Measurements from ENCODE around the gene ERVW-1.
"Not testable (repeated sequence)": the region's sequence is repeated elsewhere in the genome, so short reads cannot be mapped to it uniquely, and the experiment has no call there.

ERVW-1 gene

DNA sequence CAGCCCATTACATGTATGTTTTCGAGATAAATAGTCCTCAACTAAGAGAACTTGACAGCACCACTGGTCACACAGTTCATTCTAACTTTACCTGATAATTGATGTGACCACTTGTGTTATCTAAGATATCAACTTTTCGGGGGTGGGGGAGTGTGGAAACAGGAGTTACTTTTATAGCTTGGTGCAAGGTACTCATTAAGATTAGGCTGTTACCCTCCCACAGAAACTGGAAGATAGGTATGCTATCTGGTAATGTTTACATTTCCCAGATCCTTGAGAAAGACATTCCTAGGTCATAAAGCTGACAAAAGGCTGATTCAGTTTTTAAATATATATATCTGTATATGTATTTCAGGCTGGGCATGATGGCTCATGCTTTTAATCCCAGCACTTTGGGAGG, 11.1 kb downstream of the ERVW-1 start:
- no peak for DNase-seq

DNA sequence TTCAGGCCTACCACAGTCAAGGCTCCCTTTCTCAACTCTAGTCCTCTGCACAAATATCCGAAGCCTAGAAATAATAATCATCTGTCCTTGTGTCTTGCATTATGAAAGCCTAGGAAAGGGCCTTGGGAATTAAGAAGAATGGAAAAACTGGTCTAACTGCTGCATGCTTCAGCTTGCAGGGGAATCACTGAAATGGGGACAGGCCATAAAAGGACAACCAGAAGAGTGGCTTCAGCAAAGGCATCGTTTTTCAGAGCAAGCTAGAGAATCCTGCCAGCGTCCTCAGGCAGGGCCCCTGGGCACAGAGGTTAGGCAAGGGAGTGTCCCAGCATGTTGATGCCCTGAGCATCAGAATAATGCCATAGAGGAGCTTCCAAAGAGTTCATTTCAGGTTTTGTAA, 13.2 kb downstream of the ERVW-1 start:
- no peak for DNase-seq

DNA sequence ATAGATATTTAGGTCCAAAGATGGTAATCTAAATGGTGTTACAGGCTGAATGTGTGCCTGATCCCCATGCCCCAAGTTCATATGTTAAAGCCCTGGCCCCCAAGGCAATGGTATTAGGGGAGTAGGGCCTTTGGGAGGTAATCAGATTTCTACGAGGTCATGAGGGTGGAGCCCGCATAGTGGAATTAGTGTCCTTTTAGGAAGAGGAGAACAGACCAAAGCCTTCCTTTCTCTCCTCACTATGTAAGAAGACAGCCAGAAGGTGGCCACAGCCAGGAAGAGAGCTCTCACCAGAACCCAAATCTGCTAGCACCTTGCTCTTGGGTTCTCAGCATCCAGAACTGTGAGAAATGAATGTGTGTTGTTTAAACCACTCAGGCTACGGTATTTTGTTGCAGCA, 15.2 kb downstream of the ERVW-1 start:
- DNase-seq, result no peak

DNA sequence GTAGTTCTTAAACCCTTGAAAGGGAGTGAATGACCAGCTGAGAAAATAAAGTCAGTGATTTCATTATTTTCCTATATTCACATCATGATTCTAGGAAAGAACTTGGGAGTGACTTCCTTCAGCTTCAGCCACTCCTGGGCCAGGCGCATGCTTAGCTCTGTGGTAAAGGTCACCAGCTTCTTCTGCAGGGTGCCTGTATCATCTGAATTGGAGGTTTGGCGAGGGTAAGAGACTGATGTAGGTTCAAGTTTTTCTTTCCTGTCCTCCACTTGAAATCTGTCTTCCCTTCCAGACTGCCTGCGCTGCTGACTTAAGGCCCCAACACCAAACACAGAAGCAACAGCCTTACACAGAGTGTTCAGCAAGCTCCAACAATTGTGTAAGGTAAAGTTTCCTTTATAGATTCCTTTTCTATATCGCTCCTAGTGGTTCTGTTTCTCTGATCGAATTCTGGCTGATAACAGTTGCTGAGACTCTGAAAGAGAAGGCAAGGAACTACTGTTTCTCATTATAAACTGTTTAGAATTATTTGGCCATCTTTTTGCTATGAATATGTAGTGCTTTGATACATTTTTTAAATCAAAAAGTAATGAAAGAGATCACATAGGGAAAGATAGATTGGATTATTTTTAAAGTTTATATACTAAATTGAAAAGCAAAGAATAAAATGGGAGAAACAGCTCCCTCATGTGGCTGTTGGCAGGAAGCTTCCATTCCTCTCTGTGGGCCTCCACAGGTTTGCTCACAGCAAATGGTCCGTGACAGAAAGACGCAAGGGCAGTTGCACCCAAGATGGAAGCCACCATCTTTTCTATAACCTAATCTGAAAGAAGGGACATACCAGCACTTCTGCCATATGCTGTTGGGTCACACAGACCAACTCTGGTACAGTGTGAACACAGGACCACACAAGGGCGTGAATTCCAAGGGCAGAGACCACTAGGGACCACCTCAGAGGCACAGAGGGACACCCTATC, 16.4 kb downstream of the ERVW-1 start:
- peak; percentile 18 for DNase-seq

DNA sequence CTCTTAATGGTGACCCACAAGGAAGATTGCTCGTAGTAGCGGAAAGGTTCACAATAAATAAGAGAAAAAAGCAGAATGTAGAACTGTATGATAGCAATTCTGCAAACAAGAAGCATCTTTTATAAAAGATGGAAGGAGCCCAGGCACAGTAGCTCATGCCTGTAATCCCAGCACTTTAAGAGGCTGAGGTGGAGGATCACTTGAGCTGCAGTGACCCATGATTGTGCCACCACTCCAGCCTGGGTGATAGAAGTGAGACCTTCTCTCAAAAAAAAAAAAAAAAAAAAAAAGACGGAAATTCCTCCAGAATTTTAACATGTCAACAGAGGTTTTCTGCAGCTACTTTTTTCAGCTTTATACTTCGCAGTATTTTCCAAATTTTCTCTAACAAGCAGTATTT, 17.2 kb downstream of the ERVW-1 start:
- DNase-seq, result no peak

DNA sequence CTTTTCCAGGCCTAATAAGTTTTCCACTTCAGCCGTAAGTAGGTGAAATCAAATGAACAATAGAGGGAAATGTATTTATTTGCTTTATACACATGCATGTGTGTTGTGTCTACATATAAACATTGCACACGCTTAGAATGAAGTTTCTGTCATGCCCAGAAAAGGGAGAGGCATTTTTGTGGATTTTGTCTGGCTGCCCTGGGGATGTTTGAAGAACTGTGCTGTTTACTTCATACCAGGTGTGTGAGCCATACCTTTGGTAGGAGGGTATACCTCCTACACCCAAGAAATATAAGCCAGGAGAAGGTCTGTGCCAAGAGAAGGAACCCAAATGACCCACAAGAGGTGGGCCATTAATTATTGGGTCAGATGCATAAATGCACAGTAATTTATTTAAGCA, 17.6 kb downstream of the ERVW-1 start:
- DNase-seq, result no peak

DNA sequence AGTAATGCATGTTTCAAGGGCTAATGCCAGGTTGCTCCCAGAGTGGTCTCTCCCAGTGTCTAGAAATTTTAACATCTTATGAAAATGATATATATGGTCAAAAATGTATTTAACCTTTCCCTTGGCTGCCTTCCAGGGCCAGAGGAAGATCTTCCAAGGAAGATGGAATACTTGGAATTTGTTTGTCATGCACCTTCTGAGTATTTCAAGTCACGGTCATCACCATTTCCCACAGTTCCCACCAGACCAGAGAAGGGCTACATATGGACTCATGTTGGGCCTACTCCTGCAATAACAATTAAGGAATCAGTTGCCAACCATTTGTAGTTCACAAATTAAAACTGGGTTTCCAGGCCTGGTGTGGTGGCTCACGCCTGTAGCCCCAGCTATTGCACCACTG, 21.5 kb downstream of the ERVW-1 start:
- DNase-seq, result no peak

DNA sequence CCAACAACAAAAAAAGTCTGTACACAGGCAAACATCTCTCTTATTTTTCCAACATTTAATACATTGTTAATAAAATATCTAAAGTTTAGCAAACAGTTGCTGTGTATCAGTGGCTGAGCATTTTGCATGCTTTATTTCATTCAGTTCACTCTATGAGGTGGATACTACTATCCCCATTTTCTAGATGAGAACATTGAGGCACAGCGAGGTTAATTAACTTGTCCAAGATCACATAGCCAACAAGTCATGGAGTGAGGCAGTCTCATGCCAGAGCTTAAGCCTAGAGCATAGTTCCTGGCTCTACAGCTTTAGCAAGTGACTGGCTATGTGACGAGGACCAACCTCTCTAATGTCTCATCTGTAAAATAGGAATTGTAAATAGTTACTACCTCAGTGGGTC, 26.1 kb downstream of the ERVW-1 start:
- DNase-seq, result no peak

DNA sequence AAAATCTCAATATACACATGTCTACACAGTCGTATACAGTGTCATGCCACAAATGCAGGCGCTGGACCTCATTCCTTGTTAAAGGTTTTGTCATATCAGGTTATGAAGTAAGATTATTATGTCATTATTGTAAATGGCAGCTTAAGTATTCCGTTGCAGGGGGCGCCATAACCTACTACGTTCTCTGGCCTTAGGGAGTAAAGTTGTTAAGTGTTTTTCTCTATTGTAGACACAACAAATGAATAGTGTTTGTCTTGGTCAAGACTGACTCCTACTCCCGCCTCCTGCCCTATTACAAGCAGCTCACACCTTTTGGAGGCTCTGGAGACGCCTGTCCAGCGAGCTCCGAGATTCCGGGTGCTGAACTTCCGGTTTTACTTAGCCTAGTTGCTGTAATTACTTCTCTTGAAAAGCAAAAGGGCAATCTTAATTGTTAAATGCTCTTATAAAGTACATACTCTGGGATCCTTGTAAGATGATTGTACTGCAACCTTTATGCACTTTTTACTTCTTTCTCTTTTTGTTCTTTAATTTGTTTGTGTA, 29.5 kb downstream of the ERVW-1 start:
- peak; percentile 63 for DNase-seq

DNA sequence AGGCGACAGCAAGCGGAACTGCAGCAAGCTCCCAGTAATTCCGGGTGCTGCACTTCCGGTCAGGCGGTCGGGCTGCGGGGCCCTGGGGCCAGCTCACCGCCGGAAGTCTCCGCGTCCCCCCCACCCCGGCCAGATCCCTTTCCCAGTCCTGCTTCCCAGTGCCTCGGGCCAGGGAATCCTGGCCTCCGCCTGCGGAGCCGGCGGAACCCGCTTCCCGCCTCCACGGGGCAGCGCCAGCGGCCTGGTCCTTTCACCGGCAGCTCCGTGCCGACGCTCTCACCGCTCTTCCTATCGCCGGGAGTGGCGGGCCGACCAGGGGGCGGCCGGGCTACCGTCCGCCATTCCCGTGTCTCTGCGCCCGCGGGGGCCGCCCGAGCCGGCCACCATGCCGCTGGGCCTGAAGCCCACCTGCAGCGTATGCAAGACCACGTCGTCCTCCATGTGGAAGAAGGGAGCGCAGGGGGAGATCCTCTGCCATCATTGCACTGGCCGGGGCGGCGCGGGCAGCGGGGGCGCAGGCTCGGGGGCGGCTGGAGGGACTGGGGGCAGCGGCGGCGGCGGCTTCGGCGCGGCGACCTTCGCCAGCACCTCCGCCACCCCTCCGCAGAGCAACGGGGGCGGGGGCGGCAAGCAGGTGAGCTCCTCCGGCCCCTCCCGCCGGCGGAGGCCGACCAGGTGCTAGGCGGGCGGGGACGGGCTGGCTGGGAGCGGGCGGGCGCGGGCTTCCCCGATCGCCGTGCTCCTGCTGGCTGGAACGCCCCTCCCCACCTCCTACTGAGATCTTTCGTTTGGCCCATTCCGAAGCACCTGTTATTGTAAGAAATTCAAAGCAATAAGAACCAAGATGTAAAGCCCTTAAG, 30.2 kb downstream of the ERVW-1 start, which contains the start of gene GATAD1:
Gene GATAD1 (plus strand): TSS at position 138 of the 860 bp plus-strand sequence. CDS start 248 bp downstream, at position 386.
- DNase-seq, result peak; percentile 86

DNA sequence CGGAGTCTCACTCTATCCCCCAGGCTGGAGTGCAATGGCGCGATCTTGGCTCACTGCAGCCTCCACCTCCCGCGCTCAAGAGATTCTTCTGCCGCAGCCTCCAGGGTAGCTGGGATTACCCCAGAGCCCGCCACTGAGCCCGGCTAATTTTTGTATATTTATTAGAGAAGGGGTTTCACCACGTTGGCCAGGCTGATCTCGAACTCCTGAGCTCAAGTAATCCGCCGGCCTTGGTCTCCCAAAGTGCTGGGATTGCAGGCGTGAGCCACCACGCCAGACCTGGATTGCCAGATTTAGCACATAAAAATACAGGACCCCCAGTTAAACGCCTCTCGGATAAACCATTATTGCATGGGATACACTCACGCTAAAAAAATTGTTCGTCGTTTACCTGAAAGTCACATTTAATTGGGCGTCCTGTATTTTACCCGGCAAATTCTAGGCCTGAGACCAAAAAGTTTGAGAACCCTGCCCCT, 30.8 kb downstream of the ERVW-1 start:
- DNase-seq, result no peak

DNA sequence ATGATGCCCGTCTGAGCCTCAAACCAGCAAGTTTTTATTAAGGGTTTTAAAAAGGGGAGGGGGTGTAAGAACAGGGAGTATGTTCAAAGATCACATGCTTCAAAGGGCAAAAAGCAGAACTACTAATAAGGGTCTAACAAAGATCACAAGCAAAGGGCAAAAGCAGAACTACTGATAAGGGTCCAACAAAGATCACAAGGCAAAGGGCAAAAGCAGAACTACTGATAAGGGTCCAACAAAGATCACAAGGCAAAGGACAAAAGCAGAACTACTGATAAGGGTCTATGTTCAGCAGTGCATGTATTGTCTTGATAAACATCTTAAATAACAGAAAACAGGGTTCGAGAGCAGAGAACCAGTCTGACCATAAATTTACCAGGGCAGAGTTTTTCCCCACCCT, 35.0 kb downstream of the ERVW-1 start:
- DNase-seq, result not testable (repeated sequence)

DNA sequence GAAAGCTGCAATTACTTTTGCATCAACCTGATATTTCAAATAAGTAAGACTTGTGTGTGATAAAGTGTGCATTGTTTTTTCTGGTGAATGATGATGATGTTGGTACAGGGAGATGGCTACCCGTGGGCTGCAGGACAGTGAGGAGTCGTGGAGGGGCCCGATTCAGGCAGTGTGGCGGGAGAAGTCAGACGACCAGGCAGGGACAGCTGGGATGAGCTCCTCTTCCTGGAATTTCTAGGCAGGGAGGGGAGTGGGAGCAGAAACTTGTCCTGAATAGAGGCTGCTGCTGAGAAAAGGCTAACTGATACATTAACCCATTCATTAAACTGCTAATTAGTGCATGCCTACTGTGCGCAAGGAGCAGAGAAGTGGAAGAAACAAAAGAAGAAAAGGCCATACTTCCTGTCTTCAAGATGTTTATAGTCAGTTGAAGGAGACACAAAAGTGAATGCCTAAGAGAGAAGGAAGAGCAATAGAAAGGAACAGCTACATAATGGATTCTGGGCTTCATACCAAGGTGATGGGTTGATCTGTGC, 39.7 kb downstream of the ERVW-1 start:
- no peak for DNase-seq

DNA sequence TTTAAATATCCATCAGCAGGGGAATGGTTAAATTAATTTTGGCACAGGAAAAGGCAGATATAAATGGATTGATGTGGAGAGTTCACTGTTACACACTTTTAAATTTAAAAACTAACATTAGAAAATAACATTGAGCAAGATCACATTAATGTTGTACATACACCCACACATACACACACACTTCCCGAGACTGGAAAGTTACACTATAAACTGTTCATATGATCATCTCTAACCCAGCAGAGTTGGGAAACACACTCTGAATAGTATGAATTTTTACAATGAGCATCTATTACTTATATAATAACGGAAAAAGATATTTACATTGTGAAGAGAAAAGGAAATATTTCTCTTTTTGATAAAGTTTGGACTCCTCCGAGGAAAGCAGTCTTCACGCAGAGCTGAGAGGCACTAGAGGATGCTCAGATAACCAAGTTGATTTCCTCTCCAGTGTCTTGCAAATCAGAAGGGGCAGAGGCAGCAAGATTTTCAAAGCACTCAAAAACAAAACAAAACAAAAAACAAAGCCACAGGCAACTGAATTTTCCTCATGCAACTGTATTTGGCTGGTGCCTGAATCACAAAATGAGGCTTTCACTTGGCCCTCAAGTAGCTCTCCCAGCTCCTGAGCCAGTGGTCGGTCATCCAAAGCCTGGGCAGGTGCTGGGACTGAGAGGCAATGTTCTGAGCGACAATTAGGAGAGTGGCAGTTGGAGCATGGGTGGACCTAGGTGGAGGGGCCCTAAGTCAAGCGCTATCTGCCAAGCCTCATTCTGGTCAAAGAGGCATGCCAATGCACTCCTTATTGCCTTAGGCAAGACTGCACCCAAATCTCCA, 40.9 kb downstream of the ERVW-1 start:
- no peak for DNase-seq

DNA sequence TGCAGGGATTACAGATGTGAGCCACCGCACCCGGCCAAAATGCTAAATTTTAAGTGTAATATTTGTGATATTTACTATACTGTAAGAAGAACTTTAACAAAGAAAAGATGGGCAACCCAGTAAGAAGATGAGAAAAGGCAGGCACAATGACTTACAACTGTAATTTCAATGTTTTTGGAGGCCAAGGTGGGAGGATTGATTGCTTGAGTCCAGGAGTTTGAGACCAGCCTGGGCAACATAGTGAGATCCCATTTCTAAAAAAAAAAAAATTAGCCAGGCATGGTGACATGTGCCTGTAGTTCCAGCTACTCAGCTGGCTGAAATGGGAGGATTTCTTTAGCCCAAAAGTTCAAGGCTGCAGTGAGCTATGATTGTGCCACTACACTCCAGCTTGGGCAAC, 42.2 kb downstream of the ERVW-1 start:
- DNase-seq, result no peak

DNA sequence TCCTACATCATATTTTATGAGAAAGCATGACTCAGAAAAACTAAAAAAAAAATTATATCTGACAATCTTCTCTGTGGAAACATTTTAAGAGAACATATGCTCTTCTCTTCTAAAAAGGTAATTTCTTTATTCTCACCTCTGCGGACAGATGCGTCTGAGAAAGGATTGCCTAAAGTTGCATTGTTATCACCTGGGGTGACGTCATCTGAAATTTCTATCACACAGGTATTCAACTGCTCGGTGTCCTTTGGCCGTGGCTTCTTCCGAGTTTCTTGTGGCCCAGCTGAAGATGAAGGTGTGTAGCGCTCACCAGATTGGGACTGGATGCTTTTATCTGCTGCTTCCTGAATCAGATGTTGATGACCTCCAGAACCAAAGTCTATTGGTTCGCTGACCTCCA, 44.7 kb downstream of the ERVW-1 start:
- DNase-seq, result no peak

DNA sequence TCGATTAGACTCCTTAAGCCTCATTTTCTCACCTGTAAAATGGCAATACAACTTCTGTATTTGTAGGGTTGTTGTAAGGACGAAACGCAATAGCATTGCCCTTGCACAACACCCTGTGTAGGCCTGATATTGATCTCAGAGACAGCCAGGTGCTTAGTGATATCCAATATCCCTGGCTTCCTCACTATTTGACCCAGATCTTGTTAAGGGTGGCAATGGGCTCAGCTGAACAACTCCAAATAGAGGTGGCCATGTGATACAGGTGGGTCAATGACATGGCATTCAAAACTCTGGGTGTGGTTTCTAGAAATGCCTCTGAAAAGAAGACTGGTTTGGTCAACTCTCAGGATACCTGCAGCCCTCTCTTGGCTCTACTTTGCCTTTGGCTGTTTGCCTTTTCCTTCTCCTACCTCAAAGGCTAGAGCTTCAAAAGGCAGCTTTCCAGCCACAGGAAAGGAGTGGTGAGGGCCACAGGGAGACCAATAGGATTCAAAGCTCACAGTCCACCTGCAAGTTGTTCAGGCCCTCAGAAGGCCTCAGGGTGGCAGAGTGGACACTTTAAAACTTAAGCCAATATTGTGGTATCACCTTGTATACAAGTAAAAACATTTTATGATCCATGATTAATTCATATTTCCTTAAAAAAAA, 45.3 kb downstream of the ERVW-1 start:
- no peak for DNase-seq

DNA sequence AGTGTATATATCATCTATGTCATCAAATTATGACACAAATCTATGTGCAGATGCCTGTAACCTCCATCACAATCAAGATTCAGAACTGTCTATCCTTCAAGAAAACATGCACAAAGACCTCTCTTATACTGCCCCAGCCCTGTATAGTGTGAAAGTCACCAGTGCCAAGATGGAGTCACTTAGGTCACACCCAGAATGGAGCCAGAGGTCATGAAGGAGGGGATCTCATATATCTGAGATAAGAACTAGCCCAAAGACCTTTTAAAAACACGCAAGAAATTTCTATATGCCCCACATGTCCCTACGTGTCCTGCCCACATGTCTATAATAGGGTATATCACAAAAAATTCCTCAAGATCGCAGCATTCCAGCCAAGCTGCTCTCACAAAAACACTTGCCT, 50.6 kb downstream of the ERVW-1 start:
- no peak for DNase-seq

DNA sequence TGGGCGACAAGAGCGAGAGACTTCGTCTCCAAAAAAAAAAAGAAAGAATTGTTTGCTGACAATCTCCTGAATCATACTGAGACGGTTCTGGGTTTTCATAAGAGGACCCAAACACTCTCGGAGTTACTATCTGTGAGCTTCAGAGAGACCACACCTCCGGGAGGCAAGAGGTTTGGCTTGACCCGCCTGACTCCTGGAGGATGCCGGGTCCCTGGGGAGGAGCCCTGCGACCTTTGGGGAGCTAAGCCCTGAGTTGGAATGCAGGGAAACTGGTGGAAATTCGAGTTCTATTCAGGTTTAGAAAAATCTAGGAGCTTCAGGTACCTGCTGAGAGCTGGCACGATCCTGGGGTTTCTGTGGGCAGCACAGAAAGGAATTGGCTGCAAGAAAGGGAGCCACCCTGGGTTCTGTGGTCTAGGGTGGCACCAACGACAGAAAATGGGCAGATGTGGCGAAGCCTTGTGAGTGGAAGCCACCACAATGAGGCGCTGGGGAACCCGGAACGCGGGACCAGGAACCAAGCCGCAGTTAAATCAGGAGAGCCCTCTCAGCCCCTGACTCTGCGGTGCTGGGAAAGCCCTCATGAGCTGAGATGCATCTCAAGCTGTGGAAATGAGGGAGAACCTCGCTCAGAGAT, 52.3 kb downstream of the ERVW-1 start:
- DNase-seq, result no peak

DNA sequence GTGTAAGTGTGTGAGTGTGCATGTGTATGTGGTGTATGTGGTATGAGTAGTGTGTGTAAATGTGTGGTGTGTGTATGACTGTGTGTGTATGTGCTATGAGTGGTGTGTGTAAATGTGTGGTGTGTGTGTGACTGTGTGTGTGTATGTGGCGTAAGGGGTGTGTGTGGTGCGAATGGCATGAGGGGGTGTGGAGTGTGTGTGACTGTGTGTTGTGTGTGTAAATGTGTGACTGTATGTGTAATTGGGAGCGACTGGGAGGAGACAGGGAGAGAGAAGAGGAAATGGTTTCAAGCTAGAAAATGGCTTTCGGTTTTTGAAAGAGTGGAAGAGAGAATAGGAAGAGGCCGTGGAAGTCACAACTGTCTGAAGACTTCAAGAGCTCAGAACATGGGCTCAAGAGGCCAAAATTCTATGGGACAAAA, 54.0 kb downstream of the ERVW-1 start:
- DNase-seq, result no peak

DNA sequence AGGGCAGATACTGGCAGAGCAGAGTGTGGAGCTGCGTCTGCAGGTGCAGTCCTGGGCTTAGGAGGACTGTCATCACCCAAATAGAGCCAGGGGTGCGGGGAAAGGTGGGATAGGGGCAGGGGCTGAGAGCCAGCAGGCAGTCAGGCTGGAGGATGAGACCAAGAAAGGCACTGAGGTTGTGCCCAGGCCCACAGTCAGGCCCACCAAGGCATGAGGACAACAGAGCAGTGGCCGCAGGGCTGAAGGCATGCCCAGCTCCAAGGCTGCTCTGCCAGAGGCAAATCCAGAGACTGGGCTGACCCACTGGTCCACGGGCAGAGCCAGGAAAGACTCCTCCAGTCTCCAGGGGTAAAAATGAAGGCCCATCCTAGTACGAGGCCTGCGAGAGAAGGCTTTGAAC, 54.8 kb downstream of the ERVW-1 start:
- DNase-seq, result no peak
